GM12874 (cell line): ENCODE results near the gene STAT5A.

Experiments
- CTCF ChIP-seq: IDR thresholded peaks from 2 replicates; pipeline ENCODE4 v1.5.1; 2011; ENCODE audit warnings: low read depth, mild to moderate bottlenecking, control low read depth, low read length, moderate library complexity; ENCODE audit not compliant: insufficient read depth

The STAT5A gene

GRCh38 chr17:42312285-42313130 lies 24.2 kb downstream of the STAT5A start:
- peak; percentile 82 for TF ChIP-seq CTCF

- no peak for TF ChIP-seq CTCF
Measured at GRCh38 chr17:42313389-42313772, 25.1 kb downstream of the STAT5A start.

GRCh38 chr17:42313773-42314566 lies 25.7 kb downstream of the STAT5A start:
- no peak for TF ChIP-seq CTCF

GRCh38 chr17:42315402-42316156 lies 27.3 kb downstream of the STAT5A start:
- TF ChIP-seq CTCF = no peak

- no peak for TF ChIP-seq CTCF
Measured at GRCh38 chr17:42316755-42317154, 28.5 kb downstream of the STAT5A start.

GRCh38 chr17:42317266-42317845 lies 29.1 kb downstream of the STAT5A start:
- TF ChIP-seq CTCF = no peak

- TF ChIP-seq CTCF = no peak
Measured at GRCh38 chr17:42321555-42321954, 33.3 kb downstream of the STAT5A start.
